HG03139 (cell line): ENCODE measurements around the gene ZNF594.
"Not testable (repeated sequence)": the region's sequence is repeated elsewhere in the genome, so short reads cannot be mapped to it uniquely, and the experiment has no call there.

Source experiments
- ATAC-seq: cut with Tn5 transposase; IDR thresholded peaks from one replicate; pipeline ENCODE4 v1.9.1; 2021; ENCODE audit not compliant: unreplicated experiment

ZNF594 gene

DNA sequence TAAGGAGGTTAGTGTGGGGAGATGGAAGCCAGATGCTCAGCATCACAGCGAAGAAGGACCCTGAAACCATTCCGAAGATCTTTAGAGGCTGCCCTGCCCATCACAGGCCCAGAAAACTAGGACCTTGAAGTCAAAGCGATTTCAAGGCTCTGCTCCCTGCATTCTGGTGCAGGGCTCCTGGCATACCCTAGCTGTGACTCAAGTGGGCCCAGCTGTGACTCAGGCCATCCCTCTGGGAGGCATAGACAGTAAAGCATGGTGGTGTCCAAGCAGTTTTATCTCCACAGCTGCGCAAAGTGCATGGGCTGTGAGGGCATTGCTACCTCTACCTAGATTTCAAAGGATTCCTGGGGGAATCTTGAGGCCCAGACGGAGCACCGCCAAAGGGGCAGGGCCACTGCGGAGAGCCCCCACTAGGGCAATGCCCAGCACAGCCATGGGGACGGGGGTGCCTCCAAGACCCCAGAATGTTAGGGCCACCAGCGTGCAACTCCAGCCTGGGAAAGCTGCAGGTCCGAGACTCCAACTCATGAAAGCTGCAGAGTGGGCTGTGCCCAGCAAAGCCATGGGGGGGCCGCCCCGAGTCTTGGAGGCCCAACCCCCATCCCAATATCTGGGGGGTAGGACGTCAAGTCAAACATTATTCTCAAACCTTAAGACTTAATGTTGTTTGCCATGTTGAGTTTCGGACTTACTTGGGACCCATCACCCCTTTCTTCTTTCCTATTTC is 11.7 kb upstream of the ZNF594 start:
- no peak for ATAC-seq

DNA sequence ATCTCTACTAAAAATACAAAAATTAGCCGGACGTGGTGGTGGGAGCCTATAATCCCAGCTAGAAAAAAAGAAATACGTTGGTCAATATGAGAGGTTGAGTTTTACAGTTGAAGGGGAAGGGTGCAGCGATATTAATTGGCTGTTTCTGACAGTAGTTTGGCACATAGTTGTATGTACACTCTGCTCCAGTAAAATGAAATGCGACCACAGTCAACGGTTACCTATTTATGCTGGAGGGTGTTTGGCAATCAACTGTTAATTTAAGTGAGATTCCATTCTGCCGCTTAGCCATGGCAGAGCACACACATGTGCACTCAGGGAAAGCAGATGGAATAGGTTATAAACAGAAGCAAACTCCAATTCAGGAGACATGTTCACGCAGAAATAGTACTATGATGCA is 9.3 kb upstream of the ZNF594 start:
- no peak for ATAC-seq

DNA sequence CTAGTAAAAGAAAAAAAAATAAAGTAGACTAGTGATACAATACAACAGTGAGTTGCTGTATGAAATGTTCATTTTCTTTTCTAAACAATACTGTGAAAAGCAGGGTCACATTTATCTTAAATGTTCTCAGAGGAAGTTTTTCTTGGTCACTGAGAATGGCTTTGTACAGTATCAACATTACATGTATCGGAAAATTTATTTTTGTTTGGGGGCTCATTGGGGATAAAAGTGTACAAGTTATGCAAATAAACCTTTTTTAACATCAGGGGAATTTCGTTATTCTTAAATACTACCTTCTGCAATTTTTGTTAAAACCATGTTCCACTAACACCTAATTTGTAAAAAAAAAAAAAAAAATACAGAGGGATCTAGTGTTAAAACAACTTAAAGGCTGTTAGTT is 8.7 kb upstream of the ZNF594 start:
- ATAC-seq, result no peak

DNA sequence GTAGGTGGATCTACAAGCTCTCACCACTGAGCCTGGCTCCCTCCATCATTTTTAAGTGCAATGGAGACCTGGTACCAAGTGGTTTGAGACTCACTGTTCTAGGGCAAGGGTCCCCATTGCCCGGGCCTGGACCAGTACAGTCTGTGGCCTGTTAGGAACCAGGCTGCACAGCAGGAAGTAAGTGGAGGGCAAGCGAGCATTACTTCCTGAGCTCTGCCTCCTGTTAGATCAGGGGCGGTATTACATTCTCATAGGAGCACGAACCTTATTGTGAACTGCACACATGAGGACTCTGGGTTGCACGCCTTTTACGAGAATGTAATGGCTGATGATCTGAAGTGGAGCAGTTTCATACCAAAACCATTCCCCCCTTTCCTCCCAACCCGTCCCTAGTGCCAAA is 6.8 kb upstream of the ZNF594 start:
- ATAC-seq, result no peak

DNA sequence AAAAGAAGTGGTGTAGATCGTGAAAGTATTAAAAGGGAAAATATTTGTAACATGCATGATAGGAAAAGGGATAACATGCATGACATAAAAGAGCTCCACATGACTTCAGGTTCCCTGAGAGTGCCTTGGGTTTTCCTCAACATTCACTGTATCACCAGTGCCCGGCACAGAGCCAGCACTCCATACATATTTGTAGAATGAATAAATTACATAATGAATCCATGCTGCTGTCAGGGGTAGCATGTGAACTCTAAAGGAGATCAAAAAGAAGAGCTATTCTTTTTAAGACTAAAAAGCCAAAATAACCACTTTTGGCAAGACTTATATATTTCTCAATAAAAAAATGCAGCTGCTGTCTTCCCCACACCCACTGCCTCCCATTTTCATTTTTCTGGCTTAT is 2.7 kb upstream of the ZNF594 start:
- no peak for ATAC-seq

DNA sequence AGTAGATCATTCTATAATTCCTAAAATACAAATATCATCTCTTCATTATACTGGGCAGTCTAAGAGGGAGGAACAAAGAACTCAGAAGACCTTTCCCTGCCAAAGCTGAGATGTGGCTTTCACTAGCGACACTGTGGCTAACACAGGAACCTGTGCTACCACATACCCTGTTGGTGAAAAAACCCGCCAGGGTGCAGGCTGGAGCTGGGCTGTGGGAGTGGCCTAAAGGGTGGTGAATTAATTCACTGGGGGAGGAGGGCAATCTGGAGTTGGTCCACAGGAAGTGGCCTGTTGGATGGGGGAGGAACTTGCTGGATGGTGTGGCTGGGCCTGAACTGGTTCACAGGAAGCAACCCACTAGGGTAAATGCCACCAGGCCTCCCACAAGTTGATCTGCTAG is 7.4 kb downstream of the ZNF594 start:
- ATAC-seq, result no peak

DNA sequence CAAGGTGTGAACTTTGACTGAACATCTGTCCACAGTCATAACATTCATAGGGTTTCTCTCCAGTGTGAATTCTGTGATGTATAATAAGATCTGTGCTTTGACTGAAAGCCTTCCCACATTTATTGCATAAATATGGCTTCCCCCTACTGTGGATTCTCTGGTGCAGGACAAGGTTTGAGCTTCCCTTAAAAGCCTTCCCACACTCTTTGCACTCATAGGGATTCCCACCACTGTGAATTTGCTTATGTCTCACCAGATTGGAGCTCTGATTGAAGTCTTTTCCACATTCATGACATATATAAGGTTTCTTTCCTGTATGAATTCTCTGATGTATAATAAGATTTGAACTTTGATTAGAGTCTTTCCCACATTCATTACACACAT is 8.3 kb downstream of the ZNF594 start:
- ATAC-seq, result no peak

DNA sequence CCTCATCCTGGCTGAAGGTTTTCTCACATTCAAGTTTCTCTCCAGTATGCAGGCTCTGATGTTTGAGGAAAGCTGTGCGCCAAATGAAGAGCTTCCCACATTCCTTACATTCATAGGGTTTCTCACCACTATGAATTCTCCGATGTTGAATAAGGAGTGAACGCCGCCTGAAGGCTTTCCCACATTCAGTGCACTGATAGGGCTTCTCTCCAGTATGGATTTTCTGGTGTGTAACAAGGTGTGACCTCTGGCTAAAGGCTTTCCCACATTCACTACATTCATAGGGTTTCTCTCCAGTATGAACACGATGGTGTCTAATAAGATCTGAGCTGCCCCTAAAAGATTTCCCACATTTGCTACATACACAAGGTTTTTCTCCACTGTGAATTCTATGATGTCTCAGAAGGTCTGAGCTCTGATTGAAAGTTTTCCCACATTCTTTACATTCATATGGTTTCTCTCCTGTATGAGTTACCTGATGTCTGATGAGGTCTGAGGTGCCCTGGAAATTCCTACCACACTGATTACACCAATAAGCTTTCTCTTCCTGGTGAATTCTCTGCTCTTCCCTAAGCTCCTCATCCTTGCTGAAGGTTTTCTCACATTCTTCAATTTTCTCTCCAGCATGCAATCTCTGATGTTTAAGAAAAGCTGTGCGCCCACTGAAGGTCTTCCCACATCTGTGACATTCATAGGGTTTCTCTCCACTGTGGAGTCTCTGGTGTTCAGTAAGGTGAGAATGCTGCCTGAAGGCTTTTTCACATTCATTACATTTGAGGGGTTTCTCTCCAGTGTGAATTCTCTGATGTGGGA is 8.9 kb downstream of the ZNF594 start:
- no peak for ATAC-seq

DNA sequence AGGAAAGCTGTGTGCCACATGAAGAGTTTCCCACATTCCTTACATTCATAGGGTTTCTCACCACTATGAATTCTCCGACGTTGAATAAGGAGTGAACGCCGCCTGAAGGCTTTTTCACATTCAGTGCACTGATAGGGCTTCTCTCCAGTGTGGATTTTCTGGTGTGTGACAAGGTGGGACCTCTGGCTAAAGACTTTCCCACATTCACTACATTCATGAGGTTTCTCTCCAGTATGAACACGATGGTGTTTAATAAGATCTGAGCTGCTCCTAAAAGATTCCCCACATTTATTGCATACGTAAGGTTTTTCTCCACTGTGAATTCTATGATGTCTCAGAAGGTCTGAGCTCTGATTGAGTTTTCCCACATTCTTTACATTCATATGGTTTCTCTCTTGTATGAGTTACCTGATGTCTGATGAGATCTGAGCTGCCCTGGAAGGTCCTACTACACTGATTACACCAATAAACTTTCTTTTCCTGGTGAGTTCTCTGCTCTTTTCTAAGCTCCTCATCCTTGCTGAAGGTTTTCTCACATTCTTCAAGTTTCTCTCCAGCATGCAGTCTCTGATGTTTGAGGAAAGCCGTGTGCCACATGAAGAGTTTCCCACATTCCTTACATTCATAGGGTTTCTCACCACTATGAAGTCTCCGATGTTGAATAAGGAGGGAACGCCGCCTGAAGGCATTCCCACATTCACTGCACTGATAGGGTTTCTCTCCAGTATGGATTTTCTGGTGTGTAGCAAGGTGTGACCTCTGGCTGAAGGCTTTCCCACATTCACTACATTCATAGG is 10.0 kb downstream of the ZNF594 start:
- no peak for ATAC-seq

DNA sequence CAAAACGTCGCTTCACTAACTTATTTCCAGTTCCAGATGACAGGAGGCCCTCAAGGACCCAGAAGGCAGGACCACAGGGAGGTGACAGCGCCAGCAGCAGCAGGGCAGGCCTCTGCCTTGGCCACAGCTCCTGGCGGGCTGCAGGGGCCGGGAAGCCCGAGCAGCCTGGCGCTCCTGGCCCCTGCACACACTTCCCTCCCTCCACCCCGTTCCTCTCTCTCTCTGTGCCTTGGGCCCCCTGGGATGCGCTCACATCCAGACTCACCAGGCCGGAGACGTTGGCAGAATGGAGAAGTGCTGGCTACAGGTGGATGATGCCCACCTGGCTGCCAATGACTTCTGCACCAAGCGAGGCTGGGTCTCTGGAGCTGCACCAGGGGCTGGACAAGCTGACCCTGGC is 12.7 kb downstream of the ZNF594 start:
- ATAC-seq, result no peak

DNA sequence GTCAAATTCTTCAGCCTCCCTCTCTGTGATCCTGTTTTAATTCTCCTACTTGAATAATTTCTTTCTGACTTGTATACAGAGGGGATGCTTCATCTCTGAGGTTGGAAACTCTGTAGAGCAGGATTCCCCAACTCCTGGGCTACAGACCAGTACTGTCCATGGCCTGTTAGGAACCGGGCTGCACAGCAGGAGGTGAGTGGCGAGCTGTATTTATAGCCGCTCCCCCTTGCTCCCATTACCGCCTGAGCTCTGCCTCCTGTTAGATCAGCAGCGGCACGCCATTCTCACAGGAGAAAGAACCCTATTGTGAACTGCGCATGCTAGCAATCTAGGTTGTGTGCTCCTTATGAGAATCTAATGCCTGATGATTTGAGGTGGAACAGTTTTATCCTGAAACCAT is 16.6 kb downstream of the ZNF594 start:
- ATAC-seq, result not testable (repeated sequence)

DNA sequence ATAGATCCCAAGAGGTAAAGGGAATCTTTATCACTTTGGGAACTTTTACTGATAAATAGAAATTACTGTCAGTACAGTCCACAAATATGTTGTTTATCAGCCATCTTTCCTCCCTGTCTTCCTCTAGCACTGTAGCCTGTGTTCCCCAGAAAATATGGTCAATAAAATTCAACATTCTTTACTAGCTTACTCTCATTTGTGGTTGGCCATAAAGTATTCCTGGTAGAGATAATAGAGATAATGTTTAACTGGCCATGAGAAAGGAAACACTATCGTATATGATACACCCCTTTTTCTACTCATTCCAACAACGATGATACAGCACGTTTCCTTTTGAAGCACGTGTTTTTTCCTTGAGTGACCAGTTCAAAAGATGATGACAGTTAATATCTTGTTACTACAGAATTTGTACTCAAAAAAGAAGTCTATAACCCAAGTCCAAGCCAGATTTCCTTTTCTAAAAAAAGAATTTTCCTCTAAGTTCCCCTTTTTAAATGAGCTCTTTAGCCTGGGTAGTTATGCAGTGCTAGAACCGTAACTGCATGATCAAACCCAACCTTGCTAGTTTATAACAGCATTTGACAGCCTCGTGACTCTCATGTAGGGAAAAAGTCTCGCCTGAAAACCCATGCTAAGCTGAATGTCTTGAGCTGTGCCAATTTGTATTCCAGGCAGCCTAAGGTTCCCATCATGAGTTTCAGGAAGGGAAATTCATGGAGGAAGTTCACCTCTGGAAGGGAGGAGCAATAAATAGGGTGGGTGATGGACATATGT is 25.7 kb downstream of the ZNF594 start:
- ATAC-seq, result not testable (repeated sequence)

DNA sequence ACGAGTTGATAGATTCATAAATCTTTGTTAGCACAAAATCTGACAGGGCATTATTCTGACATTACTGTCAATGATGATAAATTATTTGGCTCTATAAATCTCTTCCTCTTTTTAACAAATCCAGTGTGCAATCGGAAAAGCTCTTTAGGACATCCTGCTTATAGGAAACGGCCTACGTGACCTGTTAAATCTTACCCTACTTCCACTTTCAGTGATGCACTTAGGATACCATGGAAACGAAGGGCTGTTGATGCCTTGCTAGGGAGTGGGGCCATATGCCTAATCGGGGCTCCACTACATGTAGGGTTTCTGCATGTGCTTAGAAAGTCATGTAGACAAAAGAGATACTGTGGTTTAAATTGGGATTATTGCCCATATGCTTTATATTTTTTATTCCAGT is 27.2 kb downstream of the ZNF594 start:
- no peak for ATAC-seq

DNA sequence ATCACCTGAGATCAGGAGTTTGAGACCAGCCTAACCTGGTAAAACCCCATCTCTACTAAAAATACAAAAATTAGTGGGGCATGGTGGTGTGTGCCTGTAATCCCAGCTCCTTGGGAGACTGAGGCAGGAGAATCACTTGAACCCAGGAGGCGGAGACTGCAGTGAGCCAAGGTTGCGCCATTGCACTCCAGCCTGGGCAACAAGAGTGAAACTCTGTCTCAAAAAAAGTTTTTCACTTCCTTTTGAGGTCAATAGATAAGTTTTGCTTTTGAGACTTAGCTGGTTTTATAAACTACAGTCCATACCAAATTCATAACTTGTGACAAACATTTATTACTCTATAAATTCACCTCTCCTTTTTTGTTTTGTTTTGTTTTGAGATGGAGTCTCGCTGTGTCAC is 29.9 kb downstream of the ZNF594 start:
- not testable (repeated sequence) for ATAC-seq

DNA sequence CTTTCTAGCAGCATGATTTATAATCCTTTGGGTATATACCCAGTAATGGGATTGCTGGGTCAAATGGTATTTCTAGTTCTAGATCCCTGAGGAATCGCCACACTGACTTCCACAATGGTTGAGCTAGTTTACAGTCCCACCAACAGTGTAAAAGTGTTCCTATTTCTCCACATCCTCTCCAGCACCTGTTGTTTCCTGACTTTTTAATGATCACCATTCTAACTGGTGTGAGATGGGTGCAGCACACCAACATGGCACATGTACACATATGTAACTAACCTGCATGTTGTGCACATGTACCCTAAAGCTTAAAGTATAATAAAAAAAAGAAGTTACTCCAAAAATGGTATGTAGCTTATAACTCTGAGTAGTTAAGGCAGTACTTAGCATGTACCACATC is 31.0 kb downstream of the ZNF594 start:
- ATAC-seq, result not testable (repeated sequence)

DNA sequence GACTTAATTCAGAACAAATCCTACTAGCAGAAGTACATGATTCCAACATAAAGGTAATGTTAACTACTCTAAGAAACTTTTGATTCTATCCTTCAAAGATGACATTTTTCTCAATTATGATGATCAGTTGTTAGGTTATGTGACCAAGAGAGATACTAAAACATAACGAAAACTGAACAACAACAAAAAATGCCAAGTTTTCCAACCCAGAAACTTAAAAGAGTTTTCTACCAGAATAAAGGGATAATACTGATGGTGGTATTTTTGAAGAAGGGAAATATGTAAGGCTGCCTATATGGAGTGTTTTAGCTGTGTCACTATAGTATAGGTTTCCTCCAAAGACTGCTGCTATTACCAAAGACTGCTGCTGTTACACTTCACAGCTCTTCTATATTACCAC is 45.5 kb downstream of the ZNF594 start:
- not testable (repeated sequence) for ATAC-seq

DNA sequence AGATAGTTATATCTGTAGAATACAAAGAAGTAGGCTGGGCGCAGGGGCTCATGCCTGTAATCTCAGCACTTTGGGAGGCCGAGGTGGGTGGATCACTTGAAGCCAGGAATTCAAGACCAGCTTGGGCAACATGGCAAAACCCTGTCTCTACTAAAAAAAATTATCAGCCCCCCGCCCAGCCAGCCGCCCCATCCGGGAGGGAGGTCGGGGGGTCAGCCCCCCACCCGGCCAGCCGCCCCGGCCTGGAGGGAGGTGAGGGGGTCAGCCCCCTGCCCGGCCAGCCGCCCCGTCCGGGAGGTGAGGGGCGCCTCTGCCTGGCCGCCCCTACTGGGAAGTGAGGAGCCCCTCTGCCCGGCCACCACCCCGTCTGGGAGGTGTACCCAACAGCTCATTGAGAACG is 48.8 kb downstream of the ZNF594 start:
- ATAC-seq, result not testable (repeated sequence)

DNA sequence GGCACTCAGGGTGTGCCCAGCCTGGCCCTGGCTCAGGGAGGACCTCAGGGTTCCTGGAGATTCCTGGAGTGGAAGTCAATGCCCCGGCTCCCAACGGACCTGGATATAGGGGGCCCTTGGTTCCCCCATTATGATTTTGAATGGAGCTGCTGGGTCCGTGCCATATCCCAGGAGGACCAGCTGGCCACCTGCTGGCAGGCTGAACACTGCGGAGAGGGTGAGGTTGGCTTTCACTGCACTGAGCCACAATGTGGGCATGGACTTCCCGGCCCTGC is 52.3 kb downstream of the ZNF594 start:
- no peak for ATAC-seq

DNA sequence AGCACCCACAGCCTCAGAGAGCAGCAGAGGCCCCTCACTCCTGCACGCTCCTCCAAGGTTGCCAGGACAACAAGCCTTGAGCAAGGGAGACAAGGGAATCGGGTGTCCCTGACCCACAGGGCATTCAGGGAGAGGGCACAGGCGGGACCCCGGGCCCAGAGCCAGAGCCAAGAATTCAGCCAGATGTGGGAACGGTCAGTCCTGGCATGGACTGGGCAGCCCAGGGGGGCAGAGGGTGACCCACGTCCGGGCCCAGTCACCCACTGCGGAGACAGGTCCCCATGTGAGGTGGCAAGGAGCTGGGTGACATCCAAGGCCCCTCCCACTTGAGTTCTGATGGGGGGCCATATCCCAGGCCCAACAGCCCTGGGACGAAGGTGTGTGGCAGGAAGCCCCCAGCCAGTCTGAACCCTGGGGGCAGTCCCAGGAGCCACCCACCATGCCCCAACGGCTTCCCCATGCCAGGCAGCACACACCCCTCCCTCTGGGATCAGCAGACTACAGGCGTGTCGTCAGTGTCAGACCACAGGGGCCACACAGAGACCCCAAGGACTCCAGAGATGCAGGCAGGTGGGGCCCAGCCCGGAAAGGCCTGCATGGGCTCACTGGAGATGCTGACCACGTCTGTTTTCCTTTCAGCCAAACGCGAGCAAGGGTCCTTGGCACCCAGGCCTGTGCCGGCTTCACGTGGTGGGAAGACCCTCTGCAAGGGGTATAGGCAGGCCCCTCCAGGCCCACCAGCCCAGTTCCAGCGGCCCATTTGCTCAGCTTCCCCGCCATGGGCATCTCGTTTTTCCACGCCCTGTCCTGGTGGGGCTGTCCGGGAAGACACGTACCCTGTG is 52.8 kb downstream of the ZNF594 start:
- ATAC-seq, result no peak

DNA sequence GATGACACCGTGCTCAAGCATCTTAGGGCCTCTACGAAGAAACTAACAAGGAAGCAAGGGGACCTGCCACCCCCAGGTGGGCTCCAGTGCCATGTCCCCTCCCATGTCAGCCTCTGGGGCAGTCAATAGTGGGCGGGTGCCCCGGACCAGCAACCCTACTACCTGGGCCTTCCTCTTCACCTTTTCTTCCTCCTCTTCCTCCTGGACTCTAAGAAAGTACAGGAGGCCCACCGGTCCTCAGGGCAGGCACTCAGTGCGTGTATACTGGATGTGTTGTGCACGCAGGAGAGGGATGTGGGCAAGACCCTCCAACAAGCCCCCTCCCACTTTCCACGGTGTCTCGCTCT is 53.5 kb downstream of the ZNF594 start:
- not testable (repeated sequence) for ATAC-seq
